ENCODE measurements around the gene EPHA1. TPM values are rescaled to one million over a fixed set of nuclear protein-coding genes. Genes with fewer than 3 reads are reported as not detected.

The EPHA1 gene
- total RNA-seq, 1 donor = not detected

GRCh38 chr7:143391462-143392404 is 16.9 kb downstream of the EPHA1 start:
- no peak for TF ChIP-seq CTCF (IDR thresholded peaks at IDR 0.05; ENCODE audit: insufficient read depth, low read depth, low read length)
- no peak overlapping the region for H3K4me3 ChIP-seq (ENCODE audit: low read depth, low read length)
- peak; percentile 81 for DNase-seq (ENCODE audit: low read depth)

- no peak for DNase-seq (ENCODE audit: low read depth)
- H3K4me3 ChIP-seq (ENCODE audit: low read depth, low read length) = no peak overlapping the region
- no peak for TF ChIP-seq CTCF (IDR thresholded peaks at IDR 0.05; ENCODE audit: insufficient read depth, low read depth, low read length)
Observed at GRCh38 chr7:143390773-143391317, 17.8 kb downstream of the EPHA1 start.

GRCh38 chr7:143390104-143390772 is 18.4 kb downstream of the EPHA1 start:
- no peak for DNase-seq (ENCODE audit: low read depth)
- H3K4me3 ChIP-seq (ENCODE audit: low read depth, low read length) = no peak overlapping the region
- TF ChIP-seq CTCF (IDR thresholded peaks at IDR 0.05; ENCODE audit: insufficient read depth, low read depth, low read length) = no peak

GRCh38 chr7:143389316-143390103 is 19.1 kb downstream of the EPHA1 start:
- no peak overlapping the region for H3K4me3 ChIP-seq (ENCODE audit: low read depth, low read length)
- DNase-seq (ENCODE audit: low read depth) = no peak
- TF ChIP-seq CTCF (IDR thresholded peaks at IDR 0.05; ENCODE audit: insufficient read depth, low read depth, low read length) = no peak

- no peak for TF ChIP-seq CTCF (IDR thresholded peaks at IDR 0.05; ENCODE audit: insufficient read depth, low read depth, low read length)
- H3K4me3 ChIP-seq (ENCODE audit: low read depth, low read length) = no peak overlapping the region
- no peak for DNase-seq (ENCODE audit: low read depth)
Observed at GRCh38 chr7:143388491-143389101, 20.1 kb downstream of the EPHA1 start.

- H3K4me3 ChIP-seq (ENCODE audit: low read depth, low read length) = no peak overlapping the region
- TF ChIP-seq CTCF (IDR thresholded peaks at IDR 0.05; ENCODE audit: insufficient read depth, low read depth, low read length) = no peak
- DNase-seq (ENCODE audit: low read depth) = no peak
Observed at GRCh38 chr7:143388051-143388450, 20.6 kb downstream of the EPHA1 start.
